GM21390 (cell line): ENCODE data around the gene WASF3.

Source experiments
- ATAC-seq: cut with Tn5 transposase; IDR thresholded peaks from one replicate; pipeline ENCODE4 v1.9.1; 2021; ENCODE audit not compliant: unreplicated experiment

WASF3 gene

GRCh38 chr13:26585136-26585535 is 27.7 kb downstream of the WASF3 start:
- no peak for ATAC-seq

GRCh38 chr13:26587251-26587650 is 29.8 kb downstream of the WASF3 start:
- no peak for ATAC-seq

GRCh38 chr13:26589226-26589625 is 31.7 kb downstream of the WASF3 start:
- ATAC-seq: no peak

GRCh38 chr13:26589754-26590153 is 32.3 kb downstream of the WASF3 start:
- ATAC-seq: no peak

- ATAC-seq: no peak
Measured at GRCh38 chr13:26590379-26590778, 32.9 kb downstream of the WASF3 start.

GRCh38 chr13:26590951-26591350 is 33.5 kb downstream of the WASF3 start:
- ATAC-seq: no peak

- ATAC-seq: no peak
Measured at GRCh38 chr13:26591672-26592071, 34.2 kb downstream of the WASF3 start.

GRCh38 chr13:26593661-26594060 is 36.2 kb downstream of the WASF3 start:
- ATAC-seq: no peak

GRCh38 chr13:26594363-26594762 is 36.9 kb downstream of the WASF3 start:
- ATAC-seq: no peak

GRCh38 chr13:26596458-26596857 is 39.0 kb downstream of the WASF3 start:
- no peak for ATAC-seq

- no peak for ATAC-seq
Measured at GRCh38 chr13:26599403-26599802, 41.9 kb downstream of the WASF3 start.

- ATAC-seq: no peak
Measured at GRCh38 chr13:26599860-26600259, 42.4 kb downstream of the WASF3 start.

- no peak for ATAC-seq
Measured at GRCh38 chr13:26600343-26600742, 42.9 kb downstream of the WASF3 start.

GRCh38 chr13:26601669-26602068 is 44.2 kb downstream of the WASF3 start:
- ATAC-seq: no peak

GRCh38 chr13:26602783-26603182 is 45.3 kb downstream of the WASF3 start:
- ATAC-seq: no peak

GRCh38 chr13:26604784-26605545 is 47.5 kb downstream of the WASF3 start:
- no peak for ATAC-seq

- ATAC-seq: no peak
Measured at GRCh38 chr13:26605845-26606244, 48.4 kb downstream of the WASF3 start.

GRCh38 chr13:26606631-26607030 is 49.1 kb downstream of the WASF3 start:
- no peak for ATAC-seq

- ATAC-seq: no peak
Measured at GRCh38 chr13:26614721-26615120, 57.2 kb downstream of the WASF3 start.

GRCh38 chr13:26616126-26616525 is 58.6 kb downstream of the WASF3 start:
- ATAC-seq: no peak

- ATAC-seq: no peak
Measured at GRCh38 chr13:26618726-26619125, 61.2 kb downstream of the WASF3 start.

- ATAC-seq: no peak
Measured at GRCh38 chr13:26619358-26619757, 61.9 kb downstream of the WASF3 start.

- no peak for ATAC-seq
Measured at GRCh38 chr13:26621731-26622401, 64.4 kb downstream of the WASF3 start.
